NOMO-1 (cell line): Measurements from ENCODE around the gene KSR1.
A peak's percentile ranks its signal among the peaks of the same experiment; 100 is the strongest.

Experiments
- DNase-seq, 2 experiments: peaks; one replicate each; lab custom pipeline; 2025; ENCODE audit not compliant: unreplicated experiment in 2 of 2; lab: John Stamatoyannopoulos, UW

Gene KSR1

DNA sequence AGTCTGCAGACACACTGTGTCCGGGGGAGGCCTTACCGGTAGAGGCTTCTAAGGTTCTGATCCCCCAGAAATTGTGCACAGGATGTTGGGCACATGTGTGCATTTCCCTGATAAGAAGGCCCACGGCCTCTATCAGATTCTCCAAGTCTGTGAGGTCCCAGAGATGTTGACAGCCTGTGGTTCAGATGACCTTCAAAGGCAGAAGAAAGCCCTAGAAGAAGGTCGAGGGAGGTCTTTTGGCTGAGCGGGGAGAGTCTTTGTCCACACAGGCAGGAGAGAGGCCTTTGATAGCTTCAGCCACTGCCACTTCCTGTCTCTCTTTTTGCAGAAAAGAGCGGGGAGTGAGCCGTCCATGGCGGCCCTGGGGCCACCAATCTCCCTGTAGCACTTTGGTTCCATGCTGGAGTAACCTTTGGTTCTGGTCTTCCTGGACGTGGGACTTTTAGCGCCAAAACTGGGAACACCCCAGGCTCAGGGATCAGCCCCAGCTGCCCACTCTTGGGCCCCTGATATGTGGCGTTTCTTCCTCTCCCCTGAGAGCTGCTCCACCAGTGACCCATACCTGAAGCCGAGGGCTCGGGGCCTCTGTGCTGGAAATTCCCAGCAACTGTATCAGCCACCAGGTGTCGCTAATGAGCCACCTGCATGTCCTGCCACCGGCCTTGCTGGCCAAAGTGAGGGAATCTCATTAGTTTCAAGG, 146.6 kb downstream of the KSR1 start:
- peak; percentile 29 to 31 for DNase-seq

DNA sequence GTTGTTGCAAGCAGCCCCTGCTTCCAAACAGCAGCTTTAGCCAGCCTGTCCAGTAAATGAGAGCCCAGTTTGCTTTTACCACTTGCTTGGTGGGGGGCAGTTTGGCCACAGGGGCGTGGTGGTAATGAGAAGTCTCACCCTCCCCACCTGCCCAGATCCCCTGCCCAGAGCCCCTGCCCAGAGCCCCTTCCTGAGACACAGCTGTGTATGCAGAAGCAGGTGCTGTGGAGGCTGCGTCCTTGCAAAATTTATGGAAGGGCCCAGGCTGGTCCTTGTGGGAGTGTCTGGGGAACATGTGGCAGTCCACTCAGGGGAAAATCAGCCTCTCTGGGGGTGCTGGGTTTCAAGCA, 147.1 kb downstream of the KSR1 start:
- DNase-seq = no peak

DNA sequence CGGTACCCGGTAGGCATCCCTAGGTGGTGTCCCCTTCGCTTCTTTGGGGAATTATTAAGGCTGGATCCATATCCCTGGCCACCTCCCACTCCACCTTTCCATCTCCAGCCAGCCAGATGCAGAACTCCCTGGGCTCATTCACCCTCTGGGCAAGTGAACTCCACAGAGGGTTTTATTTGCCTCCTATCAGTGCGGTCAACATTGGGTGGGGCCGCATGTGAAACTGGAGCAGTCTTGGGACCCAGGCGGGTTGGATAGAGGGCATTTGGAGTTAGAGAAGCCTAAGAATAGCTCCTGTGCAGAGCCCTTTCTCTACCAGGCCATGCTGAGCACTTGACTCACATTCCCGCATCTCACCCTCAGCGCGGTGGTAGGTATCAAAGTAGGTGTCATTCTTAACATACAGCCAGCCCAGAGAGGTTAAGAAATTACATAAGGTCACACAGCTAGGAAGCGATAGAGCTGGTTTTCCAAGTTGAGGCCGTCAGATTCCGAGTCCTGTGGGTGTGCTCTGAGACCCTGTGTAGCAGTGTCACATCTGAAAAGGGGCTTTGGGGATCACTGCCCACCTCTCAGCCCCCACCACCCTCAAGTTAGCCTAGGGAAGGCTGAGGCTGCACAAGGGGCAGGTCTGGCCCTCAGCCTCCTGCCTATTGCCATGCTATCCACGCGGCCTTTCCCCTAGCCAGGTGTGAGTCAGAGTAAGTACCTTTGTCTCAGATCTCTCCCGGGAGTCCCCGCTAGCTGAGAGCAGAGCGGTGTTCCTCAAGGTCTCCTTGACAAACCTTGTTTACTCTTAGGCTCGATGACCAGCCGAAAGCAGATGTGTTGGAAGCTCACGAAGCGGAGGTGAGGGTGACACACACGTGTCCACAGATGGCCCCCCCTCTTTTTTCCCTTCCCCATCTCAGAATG, 147.9 kb downstream of the KSR1 start:
- no peak for DNase-seq

DNA sequence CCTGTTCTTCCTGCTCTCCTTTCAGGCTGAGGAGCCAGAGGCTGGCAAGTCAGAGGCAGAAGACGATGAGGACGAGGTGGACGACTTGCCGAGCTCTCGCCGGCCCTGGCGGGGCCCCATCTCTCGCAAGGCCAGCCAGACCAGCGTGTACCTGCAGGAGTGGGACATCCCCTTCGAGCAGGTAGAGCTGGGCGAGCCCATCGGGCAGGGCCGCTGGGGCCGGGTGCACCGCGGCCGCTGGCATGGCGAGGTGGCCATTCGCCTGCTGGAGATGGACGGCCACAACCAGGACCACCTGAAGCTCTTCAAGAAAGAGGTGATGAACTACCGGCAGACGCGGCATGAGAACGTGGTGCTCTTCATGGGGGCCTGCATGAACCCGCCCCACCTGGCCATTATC, 149.2 kb downstream of the KSR1 start:
- DNase-seq = no peak

DNA sequence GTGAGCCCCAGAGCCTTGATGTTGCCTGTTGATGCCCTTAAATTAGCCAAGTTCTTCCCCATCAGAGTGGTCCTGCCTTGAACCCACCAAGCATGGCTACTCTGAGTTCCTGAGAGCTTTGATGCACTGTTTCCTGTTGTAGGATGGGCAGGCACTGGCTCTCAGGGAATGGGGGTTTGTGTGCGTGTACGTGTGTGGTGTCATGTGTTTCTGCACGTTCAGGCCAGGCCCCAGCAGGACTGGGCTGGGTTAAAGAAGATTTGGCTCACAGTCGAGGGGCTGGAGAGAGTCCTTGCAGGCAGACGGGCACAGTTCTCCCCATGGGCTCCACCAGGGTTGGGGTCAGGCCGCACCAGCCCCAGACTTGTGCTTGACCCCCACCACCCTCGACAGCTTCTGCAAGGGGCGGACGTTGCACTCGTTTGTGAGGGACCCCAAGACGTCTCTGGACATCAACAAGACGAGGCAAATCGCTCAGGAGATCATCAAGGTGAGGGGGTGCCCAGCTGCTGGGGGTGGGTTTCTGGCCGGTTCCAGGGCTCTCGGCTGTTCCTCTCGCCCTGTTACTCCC, 151.4 kb downstream of the KSR1 start:
- DNase-seq = no peak

DNA sequence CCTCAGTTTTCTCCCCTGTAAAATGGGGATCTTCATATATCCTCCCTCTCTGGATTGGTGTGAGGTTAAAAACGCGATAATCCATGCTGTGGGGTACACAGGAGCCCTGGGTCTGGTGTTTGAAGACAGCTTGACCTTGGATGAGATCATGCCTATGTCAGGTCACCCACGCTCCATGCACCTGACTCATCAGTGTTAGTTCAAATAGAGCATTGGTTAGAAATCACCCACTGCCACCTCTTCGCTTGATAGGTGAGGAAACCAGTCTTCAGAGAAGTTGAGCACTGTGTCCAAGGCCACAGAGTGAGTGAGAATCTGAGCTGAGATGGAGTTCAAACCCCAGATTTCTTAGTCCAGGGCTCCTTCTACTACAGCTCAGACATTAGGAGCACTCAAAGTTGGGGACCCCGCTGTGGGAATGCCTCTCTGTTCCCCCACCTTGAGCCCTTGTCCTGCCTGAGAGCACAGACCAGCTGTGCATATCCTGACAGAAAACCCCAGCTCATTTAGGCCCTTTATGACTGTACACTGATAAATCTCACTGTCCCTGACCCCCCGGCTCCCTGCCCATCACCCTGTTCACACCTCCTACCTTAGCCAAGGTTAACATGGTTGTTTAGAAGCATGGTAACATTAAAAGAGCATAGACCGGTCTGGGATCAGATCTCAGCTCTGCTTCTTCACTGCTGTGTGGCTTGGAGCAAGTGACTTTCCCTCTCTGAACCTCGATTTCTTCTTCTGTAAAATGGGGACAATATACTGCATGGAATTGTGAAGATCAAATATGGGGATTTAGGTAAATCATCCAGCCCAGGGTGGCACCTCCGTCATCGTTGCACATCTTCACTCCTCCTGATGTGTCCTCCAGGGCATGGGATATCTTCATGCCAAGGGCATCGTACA, 152.3 kb downstream of the KSR1 start:
- no peak for DNase-seq

DNA sequence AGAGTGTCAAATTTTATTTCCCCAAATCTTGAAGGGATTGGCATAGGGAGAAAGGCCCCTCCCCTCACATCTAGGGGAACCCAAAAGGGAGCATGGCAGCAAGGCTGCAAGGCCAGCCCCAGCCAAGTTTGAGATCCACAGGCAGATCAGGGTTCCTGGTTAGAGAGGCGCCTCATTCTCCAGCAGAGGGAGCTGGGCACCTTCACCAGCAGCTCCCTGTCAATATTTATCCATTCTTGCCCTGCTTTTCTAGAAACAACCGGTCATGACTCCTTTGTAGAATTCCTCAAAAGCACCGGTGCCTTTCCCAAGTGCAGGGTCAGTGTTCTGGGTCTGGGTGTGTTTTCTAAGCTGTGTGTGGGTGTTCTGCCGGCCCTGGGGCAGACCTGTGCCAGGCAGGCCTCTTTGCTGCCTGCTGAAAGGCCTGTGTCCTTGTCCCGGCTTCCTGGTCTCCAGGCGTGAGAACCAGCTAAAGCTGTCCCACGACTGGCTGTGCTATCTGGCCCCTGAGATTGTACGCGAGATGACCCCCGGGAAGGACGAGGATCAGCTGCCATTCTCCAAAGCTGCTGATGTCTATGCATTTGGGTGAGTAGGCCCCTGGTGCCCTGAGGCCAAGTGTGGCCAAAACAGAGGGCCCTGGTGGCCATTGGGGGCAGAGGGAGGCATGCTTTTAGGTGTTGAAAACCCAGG, 153.5 kb downstream of the KSR1 start:
- peak; percentile 9 to 31 for DNase-seq

DNA sequence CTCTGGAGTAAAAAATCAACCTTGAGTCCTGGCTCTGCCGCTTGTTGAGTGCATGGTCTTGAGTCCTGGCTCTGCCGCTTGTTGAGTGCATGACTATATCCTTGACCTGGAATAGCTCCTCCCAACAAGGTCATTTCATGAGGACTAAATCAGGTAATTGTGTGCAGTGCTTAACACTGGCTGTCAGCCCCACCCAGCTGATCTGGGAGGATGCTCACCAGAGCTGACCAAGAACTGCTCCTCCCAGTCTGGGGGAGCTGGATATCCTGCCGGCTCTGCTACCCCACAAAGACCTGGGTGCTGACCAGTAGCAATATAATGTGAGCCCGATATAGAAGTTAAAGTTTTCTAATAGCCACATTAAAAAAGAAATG, 154.0 kb downstream of the KSR1 start:
- DNase-seq = no peak

DNA sequence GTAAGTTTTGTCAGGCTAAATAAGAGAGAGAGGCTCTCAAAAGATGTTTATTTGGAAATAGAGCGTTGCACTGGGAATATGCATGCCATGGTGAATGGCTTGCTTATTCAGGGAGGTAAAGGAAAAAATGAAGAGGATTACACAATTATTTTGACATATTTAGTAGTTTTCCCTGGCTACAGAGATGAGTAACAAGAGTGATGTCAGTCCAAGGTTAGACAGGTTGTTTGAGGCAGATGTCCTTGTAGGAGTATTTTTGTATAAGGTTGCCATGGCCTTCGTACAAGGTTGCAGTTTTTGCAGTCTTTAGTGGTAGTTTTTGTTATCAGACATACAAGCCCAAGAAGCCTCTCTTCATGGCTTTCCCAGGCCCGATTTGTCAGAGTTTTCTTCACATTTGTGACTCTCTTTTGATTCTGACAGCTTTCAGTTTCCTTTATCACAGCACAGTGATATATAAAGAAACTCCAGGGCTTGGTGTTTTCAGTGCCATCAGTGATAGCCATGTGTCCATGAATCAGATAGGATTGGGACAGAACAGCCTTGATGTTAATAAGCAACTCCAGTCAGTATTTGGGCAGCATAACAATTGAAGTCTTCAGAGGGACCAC, 156.0 kb downstream of the KSR1 start:
- DNase-seq = no peak

DNA sequence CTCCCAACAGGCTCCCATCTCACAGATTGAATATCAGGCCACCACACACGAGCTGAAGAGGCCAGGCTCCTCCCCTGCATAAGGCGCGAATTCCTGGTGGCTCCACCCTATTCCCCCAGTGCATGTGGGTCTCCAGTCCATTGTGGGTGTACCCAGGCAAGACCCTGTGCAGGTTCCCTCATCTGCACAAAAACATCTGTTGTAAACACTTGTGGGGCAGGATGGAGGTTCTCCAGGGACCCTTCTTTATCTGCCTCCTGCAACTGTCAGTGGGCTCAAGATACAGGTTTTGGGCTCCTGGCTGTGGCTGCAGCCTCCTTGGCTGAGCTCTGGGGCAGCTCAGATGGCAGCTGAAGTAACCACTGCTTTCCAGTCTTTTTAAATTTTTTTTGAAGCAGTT, 157.2 kb downstream of the KSR1 start:
- DNase-seq = no peak

DNA sequence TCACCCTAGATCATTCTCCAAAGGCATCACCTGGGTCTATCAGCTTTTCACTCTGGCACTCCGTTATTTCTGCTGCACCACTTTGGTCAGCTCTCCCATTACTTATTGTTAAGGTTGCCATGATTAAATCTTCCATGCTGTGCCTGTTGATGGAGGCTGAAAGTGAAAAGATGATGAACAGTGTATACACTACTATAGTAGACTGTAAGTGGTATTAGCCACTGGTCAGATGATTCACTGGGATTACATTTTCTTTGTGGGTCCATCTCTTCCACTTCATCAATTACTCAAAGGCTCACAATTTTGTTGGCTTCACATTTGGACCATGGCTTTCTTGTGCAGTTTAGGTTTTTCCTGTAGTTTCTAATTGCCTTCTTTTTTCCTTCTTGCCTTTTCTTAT, 158.9 kb downstream of the KSR1 start:
- no peak for DNase-seq

DNA sequence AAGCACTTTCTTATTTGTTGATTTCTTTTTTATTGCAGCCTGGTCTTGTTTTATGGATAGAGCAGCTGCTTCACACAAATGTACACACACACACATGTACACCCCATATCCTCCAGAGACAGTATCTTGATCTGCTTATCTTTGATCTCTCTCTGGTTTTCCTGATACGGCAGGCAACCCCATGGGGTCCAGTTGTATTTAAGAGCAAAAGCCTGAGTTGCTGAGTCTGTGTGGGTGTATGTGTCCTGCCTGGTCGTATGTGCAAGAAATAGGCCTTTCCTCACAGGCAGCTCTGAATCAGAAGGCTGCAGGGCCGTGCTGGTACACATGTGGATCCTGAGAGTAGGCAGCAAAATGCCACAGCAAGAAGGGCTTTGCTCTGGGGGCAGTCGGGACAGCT, 160.2 kb downstream of the KSR1 start:
- DNase-seq = no peak

DNA sequence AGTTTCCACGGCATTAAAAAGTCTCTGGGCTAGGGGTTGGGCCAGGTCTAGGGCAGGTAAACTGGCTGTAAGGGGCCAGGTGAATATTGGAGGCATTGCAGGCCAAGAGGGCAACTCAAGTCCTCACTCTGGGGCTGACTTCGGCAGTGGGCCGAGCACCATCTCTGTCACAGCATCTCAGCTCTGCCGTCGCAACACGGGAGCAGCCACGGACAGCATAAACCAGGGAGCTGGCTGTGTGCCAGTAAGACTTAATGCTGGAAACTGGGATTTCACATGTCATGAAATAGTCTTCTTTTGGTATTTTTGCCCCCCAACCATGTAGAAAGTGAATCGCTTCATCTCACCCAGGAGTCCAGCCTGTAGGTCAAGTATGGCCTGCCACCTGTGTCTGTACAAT, 162.2 kb downstream of the KSR1 start:
- no peak for DNase-seq

DNA sequence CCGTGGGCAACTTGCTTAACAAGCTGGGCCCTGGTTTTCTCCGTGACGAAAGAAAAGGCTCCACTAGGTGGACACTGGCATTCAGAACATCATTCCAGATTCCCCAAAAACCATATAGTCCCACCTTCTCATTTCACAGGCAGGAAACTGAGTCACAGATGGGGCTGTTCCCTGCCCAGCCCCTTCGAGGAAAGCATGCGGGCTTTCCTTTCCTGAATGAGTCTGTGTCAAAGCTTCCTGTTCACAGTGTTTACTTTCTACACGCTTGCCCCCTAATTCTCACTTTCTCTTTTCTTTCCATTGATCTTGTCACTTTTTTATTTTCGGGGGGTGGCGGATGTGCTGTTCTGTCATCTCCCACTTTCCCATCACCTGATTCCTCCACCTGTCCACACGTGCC, 164.5 kb downstream of the KSR1 start:
- no peak for DNase-seq

DNA sequence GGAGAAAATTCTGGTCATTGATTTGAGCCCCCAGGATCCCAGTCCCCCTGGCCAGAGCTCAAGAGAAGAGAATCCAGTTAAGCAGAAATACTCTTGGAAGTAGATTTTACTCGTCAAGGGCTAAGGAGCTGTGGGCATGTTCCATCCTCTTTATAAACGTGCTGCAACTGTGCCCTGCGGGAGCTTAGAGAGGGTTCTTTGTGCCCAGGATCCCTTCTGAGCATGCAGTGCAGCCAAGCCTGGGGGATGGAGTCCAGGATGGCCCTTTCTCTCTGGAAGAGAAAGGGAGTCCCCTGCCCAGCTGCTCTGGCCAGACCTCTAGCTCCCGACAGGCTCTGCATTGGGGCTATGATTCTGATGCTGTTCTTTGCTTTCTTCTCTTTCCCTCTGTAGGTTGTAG, 165.3 kb downstream of the KSR1 start:
- no peak for DNase-seq

DNA sequence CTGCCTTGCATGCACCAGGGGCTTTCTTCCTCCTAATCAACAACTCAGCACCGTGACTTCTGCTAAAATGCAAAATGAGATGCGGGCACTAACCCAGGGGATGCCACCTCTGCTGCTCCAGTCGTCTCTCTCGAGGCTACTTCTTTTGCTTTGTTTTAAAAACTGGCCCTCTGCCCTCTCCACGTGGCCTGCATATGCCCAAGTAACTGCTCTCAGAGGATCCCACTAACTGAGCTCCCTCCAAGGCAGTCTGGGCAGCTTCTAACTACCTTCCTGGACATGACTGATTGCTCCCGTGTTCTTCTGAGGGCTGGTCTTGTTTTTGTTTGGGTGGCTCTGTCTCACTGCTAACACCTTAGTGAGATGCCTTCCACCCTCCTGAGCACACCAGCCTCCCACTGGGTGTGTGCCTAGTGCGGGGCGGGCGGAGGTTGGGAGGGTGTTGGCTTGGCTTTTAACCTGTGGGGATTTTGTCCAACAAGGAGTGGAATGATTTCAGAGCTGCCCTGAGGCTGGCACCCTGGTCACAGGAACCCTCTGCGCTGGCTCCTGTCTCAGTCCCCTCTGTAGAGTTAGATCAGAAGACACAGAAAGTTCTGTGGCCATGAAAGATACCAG, 165.8 kb downstream of the KSR1 start:
- no peak for DNase-seq

DNA sequence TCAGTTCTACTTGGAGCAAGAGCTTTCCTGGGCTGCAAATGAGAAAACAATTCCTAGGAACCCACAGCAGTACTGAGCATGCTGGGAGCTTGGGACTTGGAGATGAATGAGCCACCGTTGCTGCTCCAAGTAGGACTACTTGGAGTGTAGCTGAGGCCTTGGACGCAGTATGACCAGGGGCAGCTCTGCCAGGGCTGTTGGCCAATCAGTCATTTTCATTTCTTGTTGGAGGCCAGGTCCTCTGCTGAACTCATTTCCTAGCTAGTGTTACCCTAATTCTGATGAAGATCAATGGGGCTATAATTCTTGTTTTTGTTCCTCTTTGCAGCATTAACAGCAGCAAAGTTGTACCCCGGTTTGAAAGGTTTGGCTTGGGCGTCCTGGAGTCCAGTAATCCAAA, 166.7 kb downstream of the KSR1 start:
- DNase-seq = no peak

DNA sequence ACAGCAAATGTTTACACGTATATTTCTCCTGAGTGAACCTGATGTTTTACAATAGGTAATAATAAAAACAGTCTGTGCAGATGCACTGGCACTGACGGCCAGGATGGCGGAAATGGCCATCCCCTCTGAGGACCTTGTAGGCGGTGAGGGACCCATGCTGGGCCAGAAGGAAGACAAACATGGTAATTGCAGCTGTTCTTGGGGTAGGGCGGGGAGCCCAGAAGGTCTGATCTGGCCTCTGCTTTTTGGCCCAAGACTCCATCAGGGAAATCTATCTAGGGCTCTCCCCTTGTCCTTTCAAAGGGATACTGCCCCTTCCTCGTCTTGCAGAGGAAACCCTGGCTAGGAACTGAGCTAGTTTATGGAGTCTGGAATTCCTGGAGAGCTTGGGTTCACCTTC, 167.4 kb downstream of the KSR1 start:
- DNase-seq = no peak

DNA sequence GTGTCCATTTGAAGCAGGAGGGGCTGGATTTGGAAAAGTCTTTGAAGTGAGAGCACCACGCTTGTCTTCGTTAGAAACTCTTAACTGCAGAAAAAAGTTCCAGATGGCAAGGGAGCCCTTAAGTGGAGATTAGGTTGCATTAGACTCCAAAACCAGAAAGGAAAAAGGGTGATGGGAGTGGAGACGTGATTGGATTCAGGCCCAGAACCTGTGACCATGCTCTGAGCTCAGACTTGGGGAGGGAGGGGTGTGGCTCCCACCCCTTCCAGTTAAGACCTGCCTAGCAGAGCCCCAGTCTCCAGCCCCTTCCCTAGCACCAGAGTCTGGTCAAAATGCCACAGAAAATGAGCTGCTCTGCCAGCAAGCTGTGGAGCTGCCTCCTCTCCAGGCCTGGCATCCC, 168.3 kb downstream of the KSR1 start:
- no peak for DNase-seq

DNA sequence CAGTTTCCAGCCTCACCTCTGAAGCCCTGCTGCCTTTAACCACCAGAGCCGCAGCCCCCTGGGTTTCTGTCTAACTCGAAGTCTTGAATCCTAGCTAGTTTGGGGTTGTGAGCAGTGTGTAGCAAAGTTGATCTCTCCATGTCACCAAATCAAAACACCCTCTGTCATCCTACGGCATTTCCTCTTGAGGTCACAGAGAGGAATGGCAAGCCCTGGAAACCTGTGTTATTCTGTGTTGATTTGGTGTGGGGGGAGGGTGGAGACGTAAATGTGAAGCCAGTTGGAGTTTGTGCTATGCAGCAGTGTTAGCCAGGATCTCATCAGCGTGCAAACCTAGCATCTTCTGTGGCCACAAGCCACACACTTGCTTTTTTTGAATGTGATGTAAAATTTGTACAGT, 169.6 kb downstream of the KSR1 start:
- DNase-seq = no peak
